Measurements from ENCODE around the gene CBLL1.
A peak's percentile ranks its signal among the peaks of the same experiment; 100 is the strongest.

Gene CBLL1

GRCh38 chr7:107743567-107744344 is at the start of gene CBLL1:
CBLL1 (plus strand) TSS chr7:107744142; CDS start chr7:107744164, 22 bp downstream.
- peak; percentile 97 for DNase-seq

GRCh38 chr7:107694386-107694785 is 49.6 kb upstream of the CBLL1 start:
- no peak for DNase-seq

- no peak for DNase-seq
Observed at GRCh38 chr7:107696330-107696946, 47.5 kb upstream of the CBLL1 start.

- no peak for DNase-seq
Observed at GRCh38 chr7:107697321-107698049, 46.5 kb upstream of the CBLL1 start.

- DNase-seq = no peak
Observed at GRCh38 chr7:107700570-107700969, 43.4 kb upstream of the CBLL1 start.

- DNase-seq = no peak
Observed at GRCh38 chr7:107701191-107701590, 42.8 kb upstream of the CBLL1 start.

GRCh38 chr7:107703219-107703618 is 40.7 kb upstream of the CBLL1 start:
- DNase-seq = no peak

- DNase-seq = no peak
Observed at GRCh38 chr7:107703872-107704271, 40.1 kb upstream of the CBLL1 start.

- DNase-seq = no peak
Observed at GRCh38 chr7:107708956-107709355, 35.0 kb upstream of the CBLL1 start.

- DNase-seq = no peak
Observed at GRCh38 chr7:107711301-107711700, 32.6 kb upstream of the CBLL1 start.

GRCh38 chr7:107712025-107712424 is 31.9 kb upstream of the CBLL1 start:
- no peak for DNase-seq

GRCh38 chr7:107712896-107713295 is 31.0 kb upstream of the CBLL1 start:
- no peak for DNase-seq

- no peak for DNase-seq
Observed at GRCh38 chr7:107715531-107715930, 28.4 kb upstream of the CBLL1 start.

- DNase-seq = no peak
Observed at GRCh38 chr7:107718456-107719193, 25.3 kb upstream of the CBLL1 start.

- no peak for DNase-seq
Observed at GRCh38 chr7:107721286-107721685, 22.7 kb upstream of the CBLL1 start.

GRCh38 chr7:107723255-107723654 is 20.7 kb upstream of the CBLL1 start:
- DNase-seq = no peak

- DNase-seq = peak; percentile 39 to 63
Observed at GRCh38 chr7:107725138-107725740, 18.7 kb upstream of the CBLL1 start.

- DNase-seq = no peak
Observed at GRCh38 chr7:107726356-107727130, 17.4 kb upstream of the CBLL1 start.

GRCh38 chr7:107728276-107728675 is 15.7 kb upstream of the CBLL1 start:
- DNase-seq = no peak

- no peak for DNase-seq
Observed at GRCh38 chr7:107742678-107743566, 1.0 kb upstream of the CBLL1 start.

- DNase-seq = peak in 1 of 2 donors; percentile 16
Observed at GRCh38 chr7:107744345-107744750, 406 bp downstream of the CBLL1 start.

All from activated CD4-positive, alpha-beta T cell treated with anti-CD3 and anti-CD28 coated beads for 4 hours (primary cell).